NCI-H2196 (cell line): ENCODE results near the gene ROPN1L.
A peak's percentile ranks its signal among the peaks of the same experiment; 100 is the strongest.

Experiments used
- DNase-seq: peaks from one replicate; lab custom pipeline; 2025; ENCODE audit not compliant: unreplicated experiment; lab: John Stamatoyannopoulos, UW

Gene ROPN1L

DNA sequence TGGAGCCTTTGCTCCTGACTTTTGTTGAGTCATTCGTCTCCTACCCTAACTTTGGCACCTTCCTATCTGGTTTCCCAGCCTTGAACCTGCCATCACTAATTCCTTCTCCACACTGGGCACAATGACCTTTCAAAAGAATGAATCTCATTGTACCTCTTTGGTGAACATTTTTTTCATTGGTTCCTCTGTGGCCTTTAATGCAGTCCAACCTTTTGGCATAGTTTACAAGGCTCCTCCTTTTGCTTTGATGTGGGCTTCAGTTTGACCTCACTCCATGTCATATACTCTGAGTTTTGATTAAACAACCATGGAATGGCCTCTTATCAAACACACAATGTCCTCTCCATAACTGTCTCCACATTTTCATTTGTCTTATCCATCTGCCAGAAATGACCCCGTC, 14.5 kb upstream of the ROPN1L start:
- no peak for DNase-seq

DNA sequence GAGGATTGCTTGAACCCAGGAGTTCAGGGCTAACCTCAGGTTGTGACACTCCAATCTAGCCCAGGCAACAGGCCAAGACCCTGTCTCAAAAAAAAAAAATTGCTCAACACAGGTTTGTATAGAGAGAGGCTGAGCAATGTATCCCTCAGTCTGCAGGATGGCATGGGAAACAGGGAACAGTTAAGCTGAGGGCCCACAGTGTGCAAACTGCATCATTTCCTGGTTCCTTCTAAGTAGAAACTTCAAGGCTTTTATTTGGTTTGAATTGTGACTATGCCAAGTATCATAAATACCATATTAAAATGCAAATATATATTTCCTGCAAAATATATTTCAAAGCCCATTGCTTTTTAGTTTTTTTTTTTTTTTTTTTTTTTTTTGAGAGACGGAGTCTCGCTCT, 13.7 kb upstream of the ROPN1L start:
- no peak for DNase-seq

DNA sequence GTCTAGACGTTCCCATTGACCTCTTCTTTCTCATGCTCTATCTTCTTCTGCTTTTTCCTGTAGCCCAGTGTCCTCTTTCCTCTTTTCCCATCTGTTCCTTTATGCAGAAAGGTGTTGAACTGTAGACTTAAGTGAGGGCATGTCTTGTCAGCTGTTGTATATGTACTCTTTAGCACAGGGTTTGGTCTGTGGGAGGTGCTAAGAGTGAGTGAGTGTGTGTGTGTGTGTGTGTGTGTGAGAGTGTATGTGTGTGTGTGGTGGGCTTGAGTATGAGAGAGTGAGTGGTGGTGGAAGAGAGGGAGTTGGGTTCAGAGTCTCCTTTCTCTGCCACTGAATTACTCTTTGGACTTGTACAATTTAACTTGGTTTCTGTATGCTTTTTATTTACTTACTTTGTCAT, 10.3 kb upstream of the ROPN1L start:
- no peak for DNase-seq

DNA sequence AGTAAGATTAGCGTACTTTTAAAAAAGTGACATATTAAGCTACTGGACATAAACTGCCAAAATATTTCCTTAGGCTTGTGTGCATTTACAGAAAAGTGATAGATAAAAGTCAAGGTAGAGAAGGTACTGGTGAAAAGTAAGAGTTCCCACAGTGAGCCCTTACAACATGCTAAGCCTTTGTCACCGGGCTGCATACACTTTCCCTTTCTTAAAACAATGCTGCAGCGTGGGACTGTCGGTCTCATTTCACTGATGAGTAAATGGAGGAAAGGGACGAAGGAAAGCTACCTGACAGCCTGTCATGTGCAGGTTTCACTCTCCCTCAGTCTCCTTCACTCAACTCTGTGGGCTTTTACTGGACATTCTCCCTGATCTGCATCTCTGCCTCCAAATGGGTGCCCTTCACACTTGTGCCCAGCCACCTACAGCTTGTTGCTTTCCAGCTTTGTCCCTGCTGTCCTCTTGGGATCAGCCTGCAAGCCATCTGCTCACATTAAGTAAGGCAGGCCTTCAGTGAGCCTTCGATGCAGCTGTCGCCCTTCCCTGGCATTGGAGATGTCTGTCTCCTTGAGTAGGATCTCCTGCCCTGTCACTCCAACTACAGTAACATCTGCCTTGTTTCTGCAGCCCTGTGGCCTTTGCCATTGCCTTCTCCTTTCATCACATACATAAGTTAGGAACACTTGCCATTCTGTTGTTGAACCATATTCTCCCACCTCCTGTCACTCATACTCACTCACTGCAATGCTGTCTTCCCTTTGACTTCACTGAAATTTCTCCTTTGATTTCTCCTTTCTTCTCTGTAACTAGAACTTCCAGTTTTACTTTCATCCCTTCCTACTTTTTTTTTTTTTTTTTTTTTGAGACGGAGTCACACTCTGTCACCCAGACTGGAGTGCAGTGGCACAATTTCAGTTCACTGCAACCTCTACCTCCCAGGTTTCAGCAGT, 9.3 kb upstream of the ROPN1L start:
- DNase-seq = no peak

DNA sequence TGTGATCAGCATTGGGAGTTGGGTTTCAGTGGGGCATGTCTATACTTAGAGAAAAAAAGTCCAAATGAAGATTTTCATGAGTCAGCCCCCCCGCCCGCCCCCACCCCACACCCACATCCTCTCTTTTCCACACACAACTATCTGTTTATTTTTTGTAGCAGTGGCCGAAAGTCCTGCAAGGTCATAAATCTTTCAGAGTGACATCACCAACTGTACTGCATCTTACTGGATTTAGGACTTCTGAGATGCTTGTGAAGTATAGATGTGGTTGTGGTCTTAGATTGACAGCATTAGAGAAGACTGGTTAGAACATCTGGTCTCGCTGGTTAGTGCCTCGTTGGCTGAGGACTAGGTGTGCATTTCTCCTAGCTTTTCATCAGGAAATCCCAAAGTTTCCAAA, 7.3 kb upstream of the ROPN1L start:
- no peak for DNase-seq

DNA sequence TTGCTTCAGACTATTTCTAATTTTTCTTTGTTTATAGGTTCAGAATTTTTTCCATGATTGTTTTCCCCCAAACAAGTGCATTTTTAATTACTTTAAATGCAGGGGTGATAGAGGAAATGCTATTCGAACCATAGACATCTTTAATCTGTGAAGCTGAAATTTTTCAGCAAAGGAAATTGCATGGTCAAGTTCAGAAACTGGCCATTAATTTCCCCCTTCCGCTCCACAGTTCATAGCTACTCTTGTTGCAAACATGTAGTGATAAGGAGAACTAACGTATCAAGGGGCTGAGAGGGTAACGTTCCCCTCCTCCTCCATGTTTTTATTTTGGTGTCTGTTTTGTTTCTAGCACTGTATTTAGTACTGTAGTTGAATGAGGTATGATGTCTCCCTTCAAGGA, 3.4 kb upstream of the ROPN1L start:
- no peak for DNase-seq

DNA sequence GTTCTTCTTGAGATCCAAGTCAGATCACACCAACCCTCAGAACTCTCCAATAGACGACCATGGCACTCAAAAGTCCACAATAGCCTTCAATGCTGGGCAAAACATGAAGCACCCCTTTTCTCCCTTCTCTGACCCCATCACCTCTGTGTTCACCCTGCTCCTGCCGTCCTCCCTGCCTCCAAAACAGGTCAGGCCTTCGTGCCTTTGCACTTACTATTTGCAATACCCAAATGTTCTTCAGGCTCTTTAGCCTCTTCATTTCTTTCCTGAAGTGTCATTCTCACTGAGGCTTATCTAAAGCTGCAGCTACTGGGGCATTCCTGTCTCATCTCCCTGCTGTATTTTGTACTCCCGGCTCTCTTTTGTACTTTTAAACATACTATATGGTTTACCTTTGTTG, 2.0 kb upstream of the ROPN1L start:
- no peak for DNase-seq

DNA sequence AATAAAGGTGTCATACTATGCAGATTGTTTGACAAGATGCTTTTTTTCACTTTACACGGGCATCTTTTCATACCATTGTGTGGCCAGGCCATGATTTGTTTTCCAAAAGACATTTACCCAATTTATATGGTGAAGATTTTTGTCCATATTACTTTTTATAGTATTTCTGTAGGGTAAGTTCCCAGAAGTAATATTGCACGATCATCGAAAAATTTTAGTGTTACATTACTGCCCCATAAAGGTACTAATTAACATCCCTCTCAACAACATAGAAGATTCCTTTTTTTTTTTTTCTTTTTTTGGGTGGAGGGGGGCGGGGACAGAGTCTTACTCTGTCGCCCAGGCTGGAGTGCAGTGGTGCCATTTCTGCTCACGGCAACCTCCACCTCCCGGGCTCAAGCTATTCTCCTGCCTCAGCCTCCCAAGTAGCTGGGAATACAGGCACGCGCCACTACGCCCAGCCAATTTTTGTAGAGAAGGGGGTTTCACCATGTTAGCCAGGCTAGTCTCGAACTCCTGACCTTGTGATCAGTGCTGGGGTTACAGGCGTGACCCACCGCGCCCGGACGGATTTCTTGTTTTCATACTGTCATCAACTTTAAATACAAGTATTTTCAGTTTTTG, 1.2 kb upstream of the ROPN1L start:
- DNase-seq = no peak

DNA sequence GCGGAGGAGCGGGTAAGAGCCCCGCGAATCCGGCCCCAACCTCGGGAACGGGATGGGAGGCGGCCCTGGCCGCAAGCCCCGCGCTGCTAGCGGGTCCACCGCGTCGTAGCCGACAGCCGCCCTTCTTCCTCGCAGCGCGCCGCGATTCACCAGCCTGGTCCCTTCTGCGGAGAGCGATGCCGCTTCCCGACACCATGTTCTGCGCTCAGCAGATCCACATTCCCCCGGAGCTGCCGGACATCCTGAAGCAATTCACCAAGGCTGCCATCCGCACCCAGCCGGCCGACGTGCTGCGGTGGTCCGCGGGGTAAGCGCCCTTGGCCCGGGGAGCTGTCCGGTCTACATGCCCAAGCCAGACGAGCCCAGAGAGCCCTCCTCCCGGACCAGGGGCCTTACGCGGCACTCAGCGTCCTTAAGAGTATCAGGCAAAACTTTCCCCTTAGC, 335 bp downstream of the ROPN1L start:
- no peak for DNase-seq

DNA sequence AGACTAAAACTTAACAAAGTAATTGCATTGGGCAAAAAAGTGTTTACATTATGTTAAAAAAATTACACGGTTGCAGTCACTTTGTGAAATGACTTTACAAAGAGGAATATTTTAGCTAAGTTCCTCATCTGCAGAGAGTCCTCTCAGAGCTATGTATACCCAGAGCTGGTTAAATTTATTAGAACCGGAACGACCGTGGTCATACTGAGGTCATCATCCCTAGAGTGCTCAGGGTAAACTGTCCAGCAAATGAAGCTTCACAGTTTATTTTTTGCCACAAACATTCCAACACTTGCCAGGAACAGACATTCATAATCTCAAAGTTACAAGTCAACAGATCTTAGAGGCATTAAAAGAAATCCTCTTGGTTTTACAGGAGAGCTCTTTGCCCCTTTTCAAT, 897 bp downstream of the ROPN1L start:
- no peak for DNase-seq

DNA sequence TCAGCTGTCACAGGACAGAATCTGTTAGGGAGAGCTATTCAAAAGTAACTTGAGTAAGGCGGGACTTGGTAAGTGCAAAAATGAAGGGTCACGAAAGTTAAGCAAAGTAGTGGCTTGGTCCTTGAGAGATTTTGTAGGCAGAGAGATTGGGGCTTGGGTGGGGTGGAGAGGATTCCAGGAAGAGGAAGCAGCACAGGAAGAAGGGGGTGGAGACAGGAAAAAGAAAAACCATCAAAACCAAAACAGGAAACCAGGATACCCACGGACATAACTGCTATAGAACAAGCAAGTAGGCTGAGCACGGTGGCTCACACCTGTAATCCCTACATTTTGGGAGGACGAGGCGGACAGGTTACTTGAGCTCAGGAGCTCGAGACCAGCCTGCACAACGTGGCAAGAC, 3.7 kb downstream of the ROPN1L start:
- DNase-seq = no peak

DNA sequence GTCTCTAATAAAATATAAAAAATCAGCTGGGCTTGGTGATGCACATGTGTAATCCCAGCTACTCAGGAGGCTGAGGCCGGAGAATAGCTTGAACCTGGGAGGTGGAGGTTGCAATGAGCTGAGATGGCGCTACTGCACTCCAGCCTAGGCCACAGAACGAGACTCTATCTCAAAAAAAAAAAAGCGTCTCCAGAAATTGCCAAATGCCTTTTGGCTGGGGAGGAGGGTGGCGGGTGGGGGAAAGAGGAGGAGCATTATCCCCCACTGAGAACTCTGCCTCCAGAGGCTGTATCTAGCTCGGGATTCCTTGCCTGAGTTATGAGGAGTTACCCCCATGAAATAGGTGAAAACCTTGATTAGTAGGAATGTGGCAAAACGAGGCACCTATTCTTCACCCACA, 4.8 kb downstream of the ROPN1L start:
- no peak for DNase-seq

DNA sequence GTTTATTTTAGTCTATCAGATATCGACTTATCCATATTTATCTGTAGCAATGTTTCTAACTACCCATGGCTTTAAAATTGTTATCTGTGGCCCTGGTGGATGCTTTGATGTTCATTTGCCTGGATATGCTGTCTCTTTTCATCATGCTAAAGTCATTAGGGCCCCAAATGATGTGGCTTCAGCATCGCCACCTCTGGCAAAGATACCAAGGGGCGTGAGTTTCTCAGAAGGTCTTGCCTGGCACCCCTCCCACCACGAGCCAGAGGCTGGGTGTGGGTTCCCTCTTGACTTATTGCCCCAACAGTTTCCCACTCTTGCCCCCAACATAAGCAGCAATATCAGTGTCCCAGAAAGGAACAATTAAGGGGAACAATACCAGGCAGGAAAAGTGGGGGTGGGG, 5.4 kb downstream of the ROPN1L start:
- no peak for DNase-seq

DNA sequence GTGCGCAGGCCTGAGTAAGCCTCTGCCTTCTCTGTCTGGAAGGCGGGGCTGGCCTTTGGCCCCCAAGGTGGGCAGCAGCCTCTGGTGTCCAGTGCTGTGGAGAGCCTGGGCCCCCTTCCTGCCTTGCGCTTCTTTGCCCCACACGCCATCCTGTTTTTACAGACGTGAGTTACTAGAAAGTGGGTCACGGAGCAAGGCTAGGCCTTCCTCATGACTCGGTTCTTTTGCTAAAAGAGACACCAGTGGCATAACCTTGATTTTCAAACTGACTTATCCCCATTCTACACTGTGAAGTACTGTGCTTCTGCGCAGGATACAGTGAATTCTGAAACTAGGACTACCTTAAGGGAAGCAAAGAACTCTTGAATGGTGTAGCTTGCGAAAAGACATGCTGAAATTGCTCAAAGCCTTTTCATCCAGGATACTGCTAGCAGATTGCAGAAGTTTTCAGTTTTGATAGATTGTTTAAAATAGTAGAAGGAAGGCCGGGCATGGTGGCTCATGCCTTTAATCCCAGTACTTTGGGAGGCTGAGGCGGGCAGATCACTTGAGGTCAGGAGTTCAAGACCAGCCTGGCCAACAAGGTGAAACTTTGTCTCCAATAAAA, 7.2 kb downstream of the ROPN1L start:
- no peak for DNase-seq

DNA sequence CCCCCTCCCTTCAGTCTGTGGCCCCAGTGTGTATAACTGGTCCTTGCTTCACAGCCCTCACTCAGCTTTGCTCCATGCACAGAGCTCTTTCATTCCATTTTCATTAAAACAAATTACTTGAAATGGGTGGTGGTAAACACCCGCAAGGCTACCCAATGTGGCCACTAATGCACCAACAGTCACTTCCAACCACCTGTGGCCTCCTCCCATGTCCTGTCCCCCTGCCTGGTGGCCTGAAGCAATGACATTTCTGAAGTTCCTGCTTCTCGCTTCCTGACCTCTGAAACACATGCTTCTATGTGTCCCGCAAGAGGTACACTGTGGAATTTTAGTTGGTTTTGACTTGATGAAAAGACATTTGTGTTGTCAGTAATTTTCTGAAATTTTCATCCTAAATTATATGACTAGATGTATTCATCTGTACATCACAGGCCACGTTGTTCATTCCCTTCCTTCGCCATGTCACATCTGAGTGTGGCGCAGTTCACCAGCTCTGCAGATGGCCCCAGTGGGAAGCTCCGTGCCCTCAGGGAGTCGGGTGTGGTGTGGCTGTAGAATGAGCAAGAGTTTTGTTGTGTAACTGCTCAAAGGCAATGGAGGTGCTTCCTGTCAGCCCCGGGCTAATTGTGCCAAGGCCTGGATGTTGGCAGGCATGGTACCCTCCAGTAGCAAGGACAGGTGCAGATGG, 9.6 kb downstream of the ROPN1L start:
- no peak for DNase-seq

DNA sequence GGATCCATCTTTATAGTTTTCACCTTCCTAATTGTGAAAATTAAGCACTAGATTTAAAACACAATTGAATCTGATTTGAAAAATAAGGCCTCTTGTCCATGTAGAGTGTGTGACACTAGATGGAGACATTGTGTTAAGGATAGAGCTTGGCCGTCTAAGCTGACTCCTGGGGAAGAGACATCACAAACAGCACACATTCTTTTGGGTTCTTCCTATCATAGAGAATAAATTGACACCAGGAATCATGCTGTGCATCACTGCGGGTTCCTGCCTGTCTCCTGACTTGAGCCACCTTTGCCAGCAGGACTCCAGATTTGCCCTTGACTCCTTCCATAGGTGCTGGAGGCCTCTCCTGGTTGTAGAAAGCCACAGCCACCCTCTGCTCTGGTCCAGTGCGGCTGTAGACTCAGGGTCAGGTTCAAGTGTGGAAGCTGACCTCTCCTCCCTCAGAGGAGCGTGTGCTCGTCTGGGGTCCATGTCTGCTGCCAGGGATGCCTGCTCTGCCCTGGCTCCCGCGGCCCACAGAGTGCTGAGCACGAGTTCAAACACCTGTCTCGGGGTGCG, 11.2 kb downstream of the ROPN1L start:
- peak; percentile 54 for DNase-seq

DNA sequence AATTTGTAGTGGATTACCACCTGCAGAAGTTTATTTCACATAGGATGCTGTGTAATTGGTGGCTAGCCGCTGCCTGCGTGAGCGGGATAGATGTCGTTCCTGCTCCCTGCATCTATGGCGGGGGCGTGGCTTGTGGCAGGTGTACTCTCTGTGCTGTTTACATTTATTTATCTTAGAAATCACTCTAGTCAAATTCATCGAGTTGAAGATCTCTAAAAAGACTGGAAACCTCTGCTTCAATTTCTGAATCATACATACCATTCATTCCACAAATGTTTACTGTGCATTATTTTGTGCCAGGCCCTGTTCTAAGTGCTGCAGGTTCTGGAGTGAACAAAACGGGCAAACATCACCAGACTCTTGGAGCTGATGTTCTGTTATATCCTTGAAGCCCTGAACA, 11.9 kb downstream of the ROPN1L start:
- no peak for DNase-seq

DNA sequence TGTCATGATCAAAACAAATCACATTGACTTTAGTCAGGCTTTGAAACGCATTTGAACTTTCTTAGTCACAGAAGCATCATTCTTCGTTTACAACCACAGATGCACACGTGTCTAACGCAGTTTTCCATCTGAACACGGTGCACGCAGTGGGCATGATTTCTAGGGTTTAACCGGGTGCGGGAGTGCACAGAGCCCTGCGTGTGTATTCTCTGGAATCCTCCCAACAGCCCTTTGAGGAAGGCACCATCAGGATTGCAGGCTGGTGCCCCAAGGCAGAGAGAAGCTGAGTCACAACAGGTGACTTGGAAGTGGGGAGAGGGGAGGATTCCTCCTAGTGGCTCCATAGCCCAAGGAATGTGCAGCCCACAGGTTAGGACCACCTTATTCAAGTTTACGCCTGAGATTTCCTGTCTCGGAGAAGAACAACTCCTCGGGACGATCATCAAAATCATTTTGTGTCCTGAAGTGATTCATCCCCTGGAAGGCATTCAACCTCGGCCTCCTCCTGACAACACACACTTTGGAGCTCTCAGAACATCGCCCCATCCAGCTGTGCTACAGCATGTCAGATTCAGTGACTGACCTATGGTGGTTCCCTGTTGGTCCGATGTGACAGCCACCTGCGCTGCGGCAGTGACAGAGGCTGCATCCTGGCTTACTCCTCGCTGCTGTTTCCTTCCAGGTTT, 13.1 kb downstream of the ROPN1L start:
- no peak for DNase-seq

DNA sequence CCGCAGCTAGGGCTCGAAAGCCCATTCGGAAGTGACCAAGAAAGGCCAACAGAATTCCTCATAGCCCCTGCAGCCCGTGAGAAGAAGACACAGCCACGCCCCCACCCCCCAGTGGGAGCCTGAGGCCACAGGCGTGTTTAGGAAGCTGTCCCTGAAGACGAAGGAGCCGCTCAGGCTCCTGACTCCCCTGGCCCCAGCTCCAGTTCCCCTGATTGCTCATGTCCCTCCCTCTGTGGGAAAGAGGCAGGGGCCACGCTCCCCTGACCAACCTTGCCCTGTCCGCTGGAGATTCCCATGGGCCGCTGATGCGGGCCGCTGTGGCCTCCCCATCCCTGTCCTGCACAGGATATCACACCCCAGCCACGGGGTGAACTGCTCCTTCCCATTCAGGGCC, 13.6 kb downstream of the ROPN1L start:
- no peak for DNase-seq

DNA sequence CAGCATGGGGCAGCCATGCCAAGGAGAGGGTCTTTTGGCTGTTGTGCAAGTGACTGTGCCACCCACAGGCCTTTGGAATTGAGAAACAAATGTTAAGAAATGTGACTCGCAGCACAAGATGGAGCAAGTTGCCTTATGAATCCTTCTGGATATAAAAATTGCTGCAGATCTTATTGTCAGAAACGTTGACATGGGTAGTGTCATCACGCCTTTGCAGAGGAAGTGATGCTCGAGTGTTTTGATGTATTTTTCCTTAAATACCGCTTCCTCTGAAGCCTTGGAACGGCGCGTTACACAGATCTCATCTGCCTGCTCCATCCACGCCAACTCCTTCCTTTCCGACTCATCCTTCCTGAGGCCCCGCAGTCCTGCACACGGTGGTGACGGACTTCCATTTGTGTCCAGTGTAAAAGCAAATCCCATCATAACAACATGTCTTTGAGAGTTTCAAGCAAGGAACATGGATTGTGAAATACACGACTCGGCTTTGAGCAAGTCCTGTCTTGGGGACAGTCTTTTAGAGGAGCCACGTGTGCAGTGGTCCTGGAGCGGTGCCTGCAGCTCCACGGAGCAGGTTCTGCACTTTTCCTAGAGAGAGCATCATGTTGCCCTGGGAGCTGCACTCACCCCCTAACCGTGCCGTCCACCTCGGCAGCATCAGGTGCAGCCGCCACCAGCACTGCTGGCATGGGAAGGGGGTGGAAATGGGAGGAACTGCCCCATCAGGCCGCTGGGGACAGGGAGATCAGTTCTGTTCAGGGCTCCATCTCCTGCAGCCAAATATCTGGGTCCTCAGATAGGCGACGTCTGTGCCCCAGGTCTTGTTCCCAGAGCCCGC, 15.1 kb downstream of the ROPN1L start:
- DNase-seq = no peak
